ENCODE data around the gene UBE2E2.

DNA sequence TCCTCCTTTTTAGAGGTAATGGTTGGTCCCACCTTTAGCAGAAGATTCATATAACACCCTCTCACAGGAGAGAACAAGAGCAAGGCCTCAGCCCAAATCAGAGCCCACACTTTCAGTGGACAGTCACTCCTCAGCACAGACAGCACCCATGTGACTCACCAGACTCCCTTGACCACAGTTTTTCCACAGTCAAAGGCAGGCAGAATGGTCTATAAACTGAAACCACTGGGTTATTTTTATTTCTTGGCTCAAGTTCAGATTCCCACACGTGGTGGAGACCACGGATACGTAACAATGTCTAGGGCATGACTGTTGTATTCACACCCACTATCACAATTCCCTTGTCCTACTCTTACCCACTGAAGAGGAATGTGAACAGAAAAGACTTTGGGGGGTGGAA is 364.8 kb downstream of the UBE2E2 start:
- TF ChIP-seq, protein P1, sequence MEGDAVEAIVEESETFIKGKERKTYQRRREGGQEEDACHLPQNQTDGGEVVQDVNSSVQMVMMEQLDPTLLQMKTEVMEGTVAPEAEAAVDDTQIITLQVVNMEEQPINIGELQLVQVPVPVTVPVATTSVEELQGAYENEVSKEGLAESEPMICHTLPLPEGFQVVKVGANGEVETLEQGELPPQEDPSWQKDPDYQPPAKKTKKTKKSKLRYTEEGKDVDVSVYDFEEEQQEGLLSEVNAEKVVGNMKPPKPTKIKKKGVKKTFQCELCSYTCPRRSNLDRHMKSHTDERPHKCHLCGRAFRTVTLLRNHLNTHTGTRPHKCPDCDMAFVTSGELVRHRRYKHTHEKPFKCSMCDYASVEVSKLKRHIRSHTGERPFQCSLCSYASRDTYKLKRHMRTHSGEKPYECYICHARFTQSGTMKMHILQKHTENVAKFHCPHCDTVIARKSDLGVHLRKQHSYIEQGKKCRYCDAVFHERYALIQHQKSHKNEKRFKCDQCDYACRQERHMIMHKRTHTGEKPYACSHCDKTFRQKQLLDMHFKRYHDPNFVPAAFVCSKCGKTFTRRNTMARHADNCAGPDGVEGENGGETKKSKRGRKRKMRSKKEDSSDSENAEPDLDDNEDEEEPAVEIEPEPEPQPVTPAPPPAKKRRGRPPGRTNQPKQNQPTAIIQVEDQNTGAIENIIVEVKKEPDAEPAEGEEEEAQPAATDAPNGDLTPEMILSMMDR (IDR thresholded peaks at IDR 0.05; ENCODE audit: low read depth, low read length): no peak
- TF ChIP-seq POLR2A (IDR thresholded peaks at IDR 0.05; ENCODE audit: extremely low read depth, insufficient read length): no peak
